ENCODE results near the gene TJP2.

DNA sequence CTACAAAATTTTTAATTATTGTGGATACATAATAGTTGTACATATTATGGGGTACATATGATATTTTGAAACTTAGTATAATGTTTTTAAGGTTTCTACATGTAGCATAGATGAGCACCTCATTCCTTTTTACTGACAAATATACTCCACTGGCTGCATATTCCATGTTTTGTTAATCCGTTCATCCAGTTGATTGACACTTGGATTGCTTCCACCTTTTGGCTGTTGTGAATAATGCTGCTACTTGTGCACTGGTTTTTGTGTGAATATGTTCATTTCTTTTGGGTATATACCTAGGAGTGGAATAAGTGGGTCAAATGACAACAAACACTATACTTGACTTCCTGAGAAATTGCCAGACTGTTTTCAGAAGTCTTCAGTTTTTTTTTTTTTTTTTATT is 148.2 kb downstream of the TJP2 start:
- TF ChIP-seq, protein P1, sequence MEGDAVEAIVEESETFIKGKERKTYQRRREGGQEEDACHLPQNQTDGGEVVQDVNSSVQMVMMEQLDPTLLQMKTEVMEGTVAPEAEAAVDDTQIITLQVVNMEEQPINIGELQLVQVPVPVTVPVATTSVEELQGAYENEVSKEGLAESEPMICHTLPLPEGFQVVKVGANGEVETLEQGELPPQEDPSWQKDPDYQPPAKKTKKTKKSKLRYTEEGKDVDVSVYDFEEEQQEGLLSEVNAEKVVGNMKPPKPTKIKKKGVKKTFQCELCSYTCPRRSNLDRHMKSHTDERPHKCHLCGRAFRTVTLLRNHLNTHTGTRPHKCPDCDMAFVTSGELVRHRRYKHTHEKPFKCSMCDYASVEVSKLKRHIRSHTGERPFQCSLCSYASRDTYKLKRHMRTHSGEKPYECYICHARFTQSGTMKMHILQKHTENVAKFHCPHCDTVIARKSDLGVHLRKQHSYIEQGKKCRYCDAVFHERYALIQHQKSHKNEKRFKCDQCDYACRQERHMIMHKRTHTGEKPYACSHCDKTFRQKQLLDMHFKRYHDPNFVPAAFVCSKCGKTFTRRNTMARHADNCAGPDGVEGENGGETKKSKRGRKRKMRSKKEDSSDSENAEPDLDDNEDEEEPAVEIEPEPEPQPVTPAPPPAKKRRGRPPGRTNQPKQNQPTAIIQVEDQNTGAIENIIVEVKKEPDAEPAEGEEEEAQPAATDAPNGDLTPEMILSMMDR (IDR thresholded peaks at IDR 0.05; ENCODE audit: low read depth, low read length) = no peak
- TF ChIP-seq EZH2phosphoT487 (IDR thresholded peaks at IDR 0.05; ENCODE audit: low read depth) = no peak
